Measurements from ENCODE around the gene N4BP2.

- TF ChIP-seq CTCF (tag by site-specific recombination; IDR thresholded peaks at IDR 0.05) (no peak), AEBP2 (tag by site-specific recombination; IDR thresholded peaks at IDR 0.05; ENCODE audit: borderline replicate concordance) (no peak), ZNF311 (tag by site-specific recombination; IDR thresholded peaks at IDR 0.05; ENCODE audit: borderline replicate concordance) (no peak), ZNF571 (tag by site-specific recombination; IDR thresholded peaks at IDR 0.05) (no peak), KLF8 (tag by site-specific recombination; IDR thresholded peaks at IDR 0.05) (no peak), ZSCAN5A (tag by site-specific recombination; IDR thresholded peaks at IDR 0.05) (no peak), ZNF274 (IDR thresholded peaks at IDR 0.05; ENCODE audit: low read length) (no peak), ZNF274 (tag by site-specific recombination; IDR thresholded peaks at IDR 0.05; ENCODE audit: borderline replicate concordance) (no peak), ZNF292 (tag by site-specific recombination; IDR thresholded peaks at IDR 0.05; ENCODE audit: borderline replicate concordance, low read depth) (no peak), HOXC10 (CRISPR knock-in tag; IDR thresholded peaks at IDR 0.05) (no peak), PRDM10 (tag by site-specific recombination; IDR thresholded peaks at IDR 0.05) (no peak), REST (tag by site-specific recombination; IDR thresholded peaks at IDR 0.05) (no peak), ZBTB1 (tag by site-specific recombination; IDR thresholded peaks at IDR 0.05) (no peak), YY2 (tag by site-specific recombination; IDR thresholded peaks at IDR 0.05) (no peak), ZNF473 (tag by site-specific recombination; IDR thresholded peaks at IDR 0.05) (no peak)
These were observed 125.4 kb downstream of the N4BP2 start for GRCh38 chr4:40182001-40182400.

All from HEK293 (cell line).